ENCODE results near the gene GRIA4. TPM values are rescaled to one million over a fixed set of nuclear protein-coding genes. Genes with fewer than 3 reads are reported as not detected.

Gene GRIA4
- not detected in 2 replicates for total RNA-seq

DNA sequence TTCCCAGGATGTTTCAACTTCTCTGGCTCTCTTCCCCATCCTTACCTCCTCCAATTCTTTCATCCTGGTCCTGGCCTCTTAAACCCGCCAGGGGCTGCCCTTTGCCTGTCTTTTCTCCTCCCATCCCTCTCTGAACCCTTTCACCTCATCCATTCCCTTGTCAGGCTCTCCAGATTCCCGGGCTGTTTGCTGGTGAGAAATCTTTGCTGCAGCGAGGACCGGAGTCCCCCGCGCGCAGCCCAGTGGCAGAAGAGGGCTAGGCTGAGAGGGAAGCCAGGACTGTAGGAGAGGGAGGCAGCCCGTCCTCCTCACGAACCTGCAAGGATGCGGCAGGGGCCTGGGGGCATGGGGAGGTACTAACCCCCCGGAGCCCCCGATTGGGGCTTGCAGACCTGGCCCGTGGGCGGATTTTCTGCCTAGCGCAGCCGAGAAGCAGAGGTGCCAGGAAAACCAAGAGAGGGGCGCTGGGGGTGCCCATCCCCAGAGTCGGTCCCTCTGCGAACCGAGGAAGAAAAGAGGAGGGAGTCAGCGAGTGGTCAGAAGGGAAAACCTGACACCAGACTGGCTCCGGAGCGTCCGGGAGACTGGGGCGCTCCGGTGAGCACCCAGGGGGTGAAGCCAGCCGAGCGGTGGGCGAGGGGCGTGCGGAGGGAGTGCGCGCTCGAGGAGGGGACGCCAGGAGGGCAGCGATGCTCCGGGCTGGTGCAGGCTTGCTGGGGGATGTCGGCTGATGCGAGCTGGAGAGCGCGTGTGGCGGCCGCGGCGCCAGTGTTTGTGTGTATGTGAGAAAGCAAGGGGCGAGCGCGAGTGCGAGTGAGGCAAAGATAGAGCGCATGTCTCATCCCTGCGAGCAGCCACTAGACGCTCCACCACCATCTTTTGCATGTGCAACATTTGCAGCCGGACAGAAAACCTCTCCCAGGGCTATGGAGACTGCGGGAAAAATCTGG is at the start of gene GRIA4:
Gene GRIA4 (plus strand): TSS at position 242 of the 950 bp plus-strand sequence. CDS start 925 bp downstream, outside the sequence.

DNA sequence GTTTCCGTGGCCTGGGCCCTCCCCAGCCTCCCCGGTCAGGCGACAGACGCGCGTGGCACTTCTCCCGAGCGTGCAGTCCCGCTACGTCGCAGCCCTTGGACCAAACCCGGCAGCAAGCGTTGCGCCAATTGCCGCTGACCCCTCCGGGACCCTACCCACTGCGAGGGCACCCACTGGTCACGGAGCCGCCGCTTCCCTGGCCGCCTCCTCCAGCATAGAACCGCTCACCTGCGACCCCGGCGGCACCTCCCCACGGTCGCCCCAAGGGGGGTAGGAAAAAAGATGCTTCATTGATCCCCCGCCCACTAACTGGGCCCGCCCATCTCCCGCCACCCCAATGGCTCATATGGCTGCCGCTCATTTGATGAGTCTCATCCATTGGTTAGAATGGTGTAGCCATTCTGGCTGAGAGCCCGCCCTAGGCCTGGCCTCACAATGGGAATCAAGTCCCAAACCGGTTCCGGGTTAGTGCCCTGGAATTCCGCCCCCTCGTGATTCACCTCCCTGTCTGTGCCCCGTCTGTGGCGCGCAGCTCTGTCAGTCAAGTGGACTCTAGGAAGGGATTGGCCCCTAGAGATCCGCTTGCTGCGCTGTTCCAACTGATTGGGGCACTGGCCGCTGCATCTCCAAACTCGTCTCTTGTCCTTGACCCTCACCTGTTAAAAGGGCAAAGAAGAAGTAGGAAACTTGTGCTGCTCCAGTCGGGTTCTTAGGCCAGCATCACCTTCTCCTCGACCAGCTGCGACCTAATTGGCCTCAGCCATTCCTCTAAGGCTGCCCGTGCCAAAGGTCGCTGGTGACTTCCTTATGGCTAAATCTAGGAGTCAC is 412.3 kb downstream of the GRIA4 start, which contains the start of gene MSANTD4:
Gene MSANTD4 (minus strand): TSS at position 274 of the 828 bp plus-strand sequence. CDS start 11,323 bp downstream, outside the sequence.

Small RNAs within 50 kb of the gene (small RNA-seq; reads per million reads assigned to genes)
- gene RNU4-55P: not detected
- not detected for gene RNU6-277P
